NCI-H1694 treated with DMSO at 0.1 percent for 48 hours (cell line): ENCODE measurements around the gene CLIC5.

Experiments used
- DNase-seq: peaks from one replicate; lab custom pipeline; 2025; lab: John Stamatoyannopoulos, UW

The CLIC5 gene

DNA sequence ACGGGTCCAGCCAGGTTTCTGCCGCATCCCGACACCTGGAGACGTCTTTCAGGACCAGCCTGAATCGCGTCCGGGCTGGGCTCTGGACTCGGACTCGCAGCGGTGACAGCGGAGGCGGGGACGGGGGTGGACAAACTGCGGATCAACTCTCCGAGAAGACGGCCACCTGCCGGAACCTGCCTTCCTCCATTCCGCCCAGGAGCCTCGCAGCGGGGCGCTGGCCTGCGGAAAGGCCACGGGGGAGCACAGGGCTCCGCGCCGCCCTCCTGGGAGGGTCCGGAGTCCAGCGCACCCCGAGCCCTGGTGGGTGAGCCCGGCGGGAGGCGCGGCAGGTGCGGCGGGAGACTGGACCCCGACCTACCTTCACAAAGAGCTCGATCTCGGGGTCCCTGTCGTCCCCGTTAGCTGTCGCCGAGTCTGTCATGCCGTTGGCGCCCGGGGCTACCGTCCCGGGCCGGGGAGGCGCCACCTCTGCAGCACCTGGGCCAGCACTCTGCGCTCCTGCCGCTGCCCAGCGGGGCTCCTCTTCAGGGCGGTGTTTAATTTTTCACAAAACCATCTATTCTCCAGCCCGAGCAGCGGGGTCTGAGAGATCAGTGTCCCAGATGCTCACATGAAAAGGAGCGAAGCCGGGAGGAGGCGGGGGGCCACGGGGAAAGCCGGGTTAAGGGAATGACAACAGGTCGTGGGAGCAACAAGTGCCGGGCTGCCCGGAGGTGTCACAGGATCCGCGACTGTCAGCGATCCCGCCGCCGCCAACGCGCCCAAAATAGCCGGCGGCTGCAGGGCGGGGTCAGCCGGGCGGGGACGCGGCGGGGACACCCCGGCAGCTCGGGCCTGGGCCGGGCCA, at the start of gene CLIC5:
CLIC5 (minus strand) TSS at position 742 of the 850 bp plus-strand sequence; CDS start at position 424, 318 bp downstream.
- no peak for DNase-seq

DNA sequence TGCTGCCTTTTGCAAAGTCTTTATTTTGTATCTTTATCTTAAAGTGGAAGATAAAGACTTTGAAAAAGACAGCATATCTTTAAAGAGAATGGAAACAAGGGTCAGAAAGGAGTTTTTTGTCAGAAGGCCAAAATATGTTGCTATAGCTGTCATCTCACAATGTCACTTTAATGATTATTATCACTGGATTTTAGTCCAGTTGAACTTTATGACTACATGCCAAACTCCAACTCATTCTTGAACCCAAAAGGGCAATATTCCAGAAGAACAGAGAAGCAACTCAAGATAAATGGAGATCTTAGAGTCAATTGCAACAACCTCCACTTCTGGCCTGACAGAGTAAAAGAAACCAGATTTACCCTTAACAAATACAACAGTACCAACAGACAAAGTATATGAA, 47.3 kb upstream of the CLIC5 start:
- no peak for DNase-seq

DNA sequence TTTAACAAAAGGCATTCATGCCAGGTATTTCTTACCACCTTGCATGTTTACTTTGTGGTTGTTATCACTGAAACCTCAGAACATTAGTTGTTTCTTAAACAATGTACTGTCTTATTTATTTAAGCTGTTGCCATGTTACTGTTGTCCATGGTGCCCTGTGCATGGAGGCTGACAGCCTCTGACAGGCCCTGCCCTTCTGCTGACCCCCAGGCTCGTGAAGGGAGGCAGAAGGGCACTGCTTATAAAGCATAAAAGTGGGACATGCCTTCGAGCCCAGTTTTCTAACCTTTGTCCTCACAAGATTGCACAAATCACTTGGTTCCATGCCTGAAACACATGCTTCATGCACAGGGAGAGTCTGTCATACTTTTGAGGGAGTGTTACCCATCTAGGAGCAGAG, 46.7 kb upstream of the CLIC5 start:
- DNase-seq = no peak

DNA sequence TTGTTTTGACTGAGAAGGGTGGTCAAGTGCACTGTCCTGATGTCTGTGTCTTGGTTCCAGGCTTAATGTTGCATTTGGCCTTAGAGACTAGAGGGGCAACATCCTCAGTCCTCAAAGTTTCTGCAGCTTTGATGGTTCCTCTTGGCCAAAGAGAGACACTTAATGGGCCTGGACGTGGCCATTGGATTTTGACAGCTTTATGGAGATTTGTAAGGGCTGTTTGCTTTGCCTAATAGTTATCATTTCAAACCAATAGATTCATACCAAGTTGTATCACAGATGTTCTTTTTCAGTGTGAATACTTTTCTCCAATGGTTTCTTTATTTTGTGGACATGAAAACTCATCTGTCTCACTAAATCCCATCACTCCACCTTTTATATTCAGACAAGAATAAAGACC, 45.8 kb upstream of the CLIC5 start:
- no peak for DNase-seq

DNA sequence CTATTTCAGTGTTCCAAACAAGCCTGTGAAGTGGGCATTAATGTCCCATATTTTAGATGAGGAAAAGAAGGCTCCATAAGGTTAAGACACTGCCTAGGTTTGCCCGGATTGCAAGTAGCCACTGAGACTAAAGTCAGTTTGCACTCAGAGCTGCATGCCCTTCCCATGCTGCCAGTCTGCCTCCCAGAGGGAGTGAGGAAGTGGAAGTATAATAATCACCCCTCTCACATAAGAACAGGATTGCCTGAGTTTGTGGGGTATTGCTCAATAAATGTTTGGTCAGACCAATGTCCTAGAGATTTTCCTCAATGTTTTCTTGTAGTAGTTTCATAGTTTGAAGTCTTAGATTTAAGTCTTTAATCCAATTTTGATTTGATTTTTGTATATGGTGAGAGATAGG, 43.9 kb upstream of the CLIC5 start:
- no peak for DNase-seq

DNA sequence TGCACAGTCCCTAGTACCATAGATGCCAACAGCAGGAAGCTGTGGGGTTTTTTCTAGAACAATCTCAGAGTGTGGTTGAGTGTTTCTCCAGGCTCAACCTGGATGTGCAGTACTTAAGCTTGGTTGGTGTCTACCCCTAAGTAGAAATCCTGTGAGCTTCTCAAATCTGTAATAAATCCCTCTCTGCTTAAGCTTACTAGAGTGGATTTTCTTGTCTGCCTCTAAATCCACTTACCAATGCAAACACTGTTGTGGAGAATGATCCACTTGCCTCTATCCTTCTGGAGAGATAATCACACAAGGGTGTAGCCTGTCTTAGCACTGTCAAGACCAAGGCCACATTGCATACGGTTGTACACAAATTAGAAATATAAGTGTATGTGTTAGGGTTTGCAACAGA, 43.3 kb upstream of the CLIC5 start:
- DNase-seq = no peak

DNA sequence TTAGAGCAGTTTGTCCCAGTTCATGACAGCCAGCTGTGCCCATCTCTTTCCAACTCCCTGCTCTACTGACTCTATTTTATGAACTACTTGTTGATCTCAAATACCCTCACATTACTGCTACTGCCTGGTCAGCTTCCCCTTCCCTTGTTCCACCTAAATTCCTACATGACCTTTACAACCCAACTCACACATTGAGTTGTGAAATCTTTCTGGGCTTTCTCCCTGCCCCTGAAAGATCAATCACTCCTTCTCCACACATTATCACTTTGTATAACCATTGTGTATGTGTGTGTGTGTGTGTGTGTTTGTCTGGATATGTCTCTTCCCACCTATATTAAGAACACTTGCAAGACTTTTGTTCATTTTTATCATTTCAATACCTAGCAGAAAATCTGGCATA, 42.1 kb upstream of the CLIC5 start:
- no peak for DNase-seq

DNA sequence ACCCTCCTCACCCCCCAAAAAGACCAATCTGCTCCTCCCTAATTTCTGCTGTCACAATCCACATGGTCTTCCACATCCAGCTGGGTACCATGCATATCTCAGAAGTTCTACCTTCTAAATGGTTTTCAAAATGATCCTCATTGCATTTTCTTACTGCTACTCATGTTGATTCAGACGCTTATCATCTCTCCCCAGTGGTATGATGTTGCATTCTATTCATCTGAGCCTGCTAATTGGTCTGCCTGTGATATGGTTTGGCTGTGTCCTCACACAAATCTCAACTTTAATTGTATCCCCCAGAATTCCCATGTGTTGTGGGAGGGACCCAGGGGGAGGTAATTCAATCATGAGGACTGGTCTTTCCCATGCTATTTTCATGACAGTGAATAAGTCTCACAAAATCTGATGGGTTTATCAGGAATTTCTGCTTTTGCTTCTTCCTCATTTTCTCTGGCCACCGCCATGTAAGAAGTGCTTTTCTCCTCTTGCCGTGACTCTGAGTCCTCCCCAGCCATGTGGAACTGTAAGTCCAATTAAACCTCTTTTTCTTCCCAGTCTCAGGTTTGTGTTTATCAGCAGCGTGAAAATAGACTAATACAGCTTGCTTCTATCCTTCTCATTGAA, 41.4 kb upstream of the CLIC5 start:
- no peak for DNase-seq

DNA sequence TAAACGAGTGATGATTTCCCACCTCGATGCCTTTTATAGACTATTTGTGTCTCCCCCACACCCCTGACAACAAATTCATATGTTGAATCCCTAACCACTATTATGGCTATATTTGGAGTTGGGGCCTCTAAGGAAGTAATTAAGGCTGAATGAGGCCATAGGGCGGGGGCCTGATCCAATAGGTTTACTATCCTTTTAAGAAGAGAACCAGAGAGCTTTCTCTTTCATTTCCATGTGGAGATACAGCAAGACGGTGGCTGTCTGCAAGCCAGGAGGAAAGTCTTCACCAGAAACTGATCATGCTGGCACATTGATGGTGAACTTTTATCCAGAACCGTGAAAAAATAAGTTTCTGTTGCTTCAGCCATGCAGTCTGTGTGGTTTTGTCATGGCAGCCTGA, 38.9 kb upstream of the CLIC5 start:
- DNase-seq = no peak

DNA sequence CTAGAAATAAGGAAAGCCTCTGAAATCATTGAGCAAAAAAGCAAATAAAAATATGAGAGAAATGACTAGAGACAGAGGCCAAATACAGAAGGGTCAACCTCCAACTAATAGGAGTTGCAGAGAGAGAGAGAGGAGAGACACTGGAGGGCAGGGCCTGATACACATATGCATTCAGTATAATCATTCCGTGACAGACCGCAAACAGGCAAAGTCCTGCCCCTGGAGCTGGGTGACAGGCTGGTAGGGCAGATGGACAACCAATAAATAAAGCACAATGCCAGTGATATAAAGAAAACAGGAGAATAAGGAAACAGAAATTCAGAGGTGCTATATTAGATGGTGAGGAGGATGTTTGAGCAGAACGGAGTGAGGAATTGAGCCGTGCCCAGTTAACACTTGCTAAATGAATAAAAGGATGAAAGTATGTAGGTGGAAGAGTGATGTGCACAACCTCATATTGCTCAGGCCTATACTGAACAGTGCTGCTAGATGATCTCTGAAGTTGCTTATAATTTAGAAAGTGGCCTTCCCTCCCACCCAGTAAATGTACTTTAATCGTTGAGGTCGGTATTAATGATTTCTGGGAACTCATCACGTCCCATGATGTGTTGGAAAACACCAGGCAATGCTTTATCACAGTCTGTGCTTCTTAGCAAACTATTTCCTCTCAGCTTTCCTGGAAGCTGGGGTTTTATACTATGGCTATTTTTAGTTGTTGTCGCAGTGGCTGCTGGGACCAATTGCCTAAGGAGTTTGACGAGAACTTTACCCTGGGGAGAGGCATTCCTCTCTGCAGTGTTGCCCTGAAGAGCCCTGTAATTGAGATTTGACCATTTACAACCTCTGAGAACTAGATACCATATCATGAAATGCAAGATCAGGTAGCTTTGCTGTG, 37.6 kb upstream of the CLIC5 start:
- DNase-seq = no peak

DNA sequence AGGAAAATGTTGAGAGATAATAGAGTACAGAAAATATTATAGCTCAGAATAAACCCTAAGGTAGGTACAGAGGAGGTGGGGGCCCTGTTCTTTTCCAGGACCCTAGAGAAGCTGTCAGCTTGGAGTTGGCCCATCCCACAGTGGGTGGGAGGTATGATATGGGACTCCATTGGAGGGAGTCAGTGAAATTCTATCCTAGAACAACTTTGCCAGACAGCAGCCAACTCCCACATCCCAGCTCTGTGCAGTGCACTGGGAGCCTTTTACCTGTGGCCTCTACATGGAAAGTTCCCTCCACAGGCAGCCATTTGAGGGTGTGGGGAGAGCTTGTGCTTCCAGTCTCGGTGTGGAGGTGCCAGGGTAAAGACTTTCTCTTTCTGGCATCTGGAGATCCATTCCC, 36.8 kb upstream of the CLIC5 start:
- no peak for DNase-seq

DNA sequence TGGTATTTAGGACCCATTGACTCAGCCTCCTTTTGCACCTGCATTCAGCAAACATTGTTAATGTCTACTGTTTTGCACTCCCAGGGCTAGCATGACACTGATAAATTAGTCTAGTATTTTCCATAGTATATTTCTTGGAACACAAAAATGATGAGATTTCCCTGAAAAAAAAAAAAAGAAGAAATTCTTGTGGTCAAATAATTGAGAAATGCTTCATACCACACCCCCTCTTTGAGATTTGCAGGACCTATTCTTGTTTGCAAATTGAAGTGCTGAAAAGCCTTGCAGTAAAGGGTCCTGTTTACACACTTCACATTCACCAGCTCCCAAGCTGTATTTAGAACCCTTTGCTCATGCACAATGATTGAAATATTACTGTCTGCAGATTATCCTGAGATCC, 36.3 kb upstream of the CLIC5 start:
- DNase-seq = no peak

DNA sequence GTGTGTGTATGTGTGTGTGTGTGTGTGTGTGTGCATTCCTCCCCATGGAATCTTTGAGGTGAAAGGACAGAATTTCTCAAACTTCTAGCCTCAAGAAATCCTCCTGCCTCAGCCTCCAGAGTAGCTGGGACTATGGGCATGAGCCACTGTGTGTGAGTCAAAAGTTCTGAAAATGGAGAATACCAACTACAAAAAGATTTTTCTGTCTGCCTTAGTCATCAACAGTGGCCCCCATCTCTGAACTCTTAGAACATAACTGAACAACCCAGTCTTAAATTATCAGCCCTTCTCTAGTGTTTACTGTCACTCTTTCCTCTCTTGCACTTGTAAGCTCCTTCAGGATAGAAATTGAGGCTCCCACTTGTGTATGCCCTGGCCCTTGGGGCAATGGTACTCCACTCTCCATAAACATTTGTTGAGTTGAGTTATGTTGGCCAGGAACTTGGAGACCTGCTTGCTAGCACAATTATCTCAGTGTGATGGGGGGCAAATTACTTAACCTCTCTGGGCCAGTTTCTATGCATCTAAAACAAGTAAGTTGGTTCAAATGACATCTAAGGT, 35.3 kb upstream of the CLIC5 start:
- no peak for DNase-seq

DNA sequence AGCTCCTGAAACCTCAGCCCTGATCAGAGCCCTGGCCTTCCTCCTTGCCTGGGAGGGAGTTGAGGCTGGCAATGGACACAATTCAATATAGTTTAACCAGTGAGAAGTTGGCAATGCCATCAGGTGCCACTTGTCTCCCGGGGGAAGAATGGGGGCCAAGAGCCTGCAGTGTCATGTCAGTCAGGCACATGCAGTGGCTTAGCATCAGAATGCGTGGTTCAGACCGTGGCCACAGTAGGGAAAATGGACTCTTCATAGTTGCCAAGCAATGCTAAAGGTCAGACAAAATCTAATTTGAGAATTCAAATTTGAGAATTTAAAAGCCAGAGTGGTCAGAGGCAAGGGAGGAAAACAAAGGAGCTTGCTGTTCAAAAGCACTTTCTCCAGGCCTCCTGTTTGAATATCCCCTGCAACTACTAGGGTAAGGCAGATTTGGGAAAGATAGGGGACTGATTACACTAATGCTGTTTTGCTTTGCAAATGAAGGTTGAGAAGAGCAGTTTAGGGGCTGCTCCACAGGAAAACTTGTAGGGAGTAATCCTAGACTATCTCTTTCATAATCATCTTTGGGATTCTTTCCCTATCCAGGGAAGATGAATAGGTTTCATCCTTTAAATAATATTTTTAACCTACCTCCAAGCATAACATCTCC, 33.1 kb upstream of the CLIC5 start:
- no peak for DNase-seq

DNA sequence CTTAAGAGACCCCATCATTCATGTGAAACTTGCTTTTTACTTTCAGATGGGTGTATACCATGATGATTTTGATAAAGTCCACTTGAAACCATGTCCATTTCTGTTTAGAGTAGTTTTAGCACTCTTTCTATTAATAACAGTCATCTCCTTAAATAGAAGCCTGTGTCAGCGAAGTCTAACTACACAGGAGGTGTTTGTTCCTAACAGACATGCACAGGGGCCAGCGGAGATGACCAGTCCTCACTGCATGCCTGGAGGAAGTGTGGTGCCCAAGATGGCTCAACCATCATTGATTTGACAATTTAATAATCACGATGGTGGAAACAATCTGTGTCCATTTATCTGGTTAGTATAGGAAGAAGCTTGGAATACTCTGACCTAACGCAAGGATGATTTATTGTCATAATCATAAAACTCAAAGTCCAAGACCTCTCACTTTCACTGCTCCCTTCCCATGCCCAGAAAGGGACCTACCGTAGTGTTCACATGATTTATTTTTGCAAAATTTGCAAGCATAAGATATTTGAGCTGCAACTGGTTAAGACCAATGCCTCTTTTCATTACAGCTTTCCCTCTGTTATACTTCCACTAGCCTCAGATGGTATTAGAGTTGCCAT, 31.0 kb upstream of the CLIC5 start:
- no peak for DNase-seq

DNA sequence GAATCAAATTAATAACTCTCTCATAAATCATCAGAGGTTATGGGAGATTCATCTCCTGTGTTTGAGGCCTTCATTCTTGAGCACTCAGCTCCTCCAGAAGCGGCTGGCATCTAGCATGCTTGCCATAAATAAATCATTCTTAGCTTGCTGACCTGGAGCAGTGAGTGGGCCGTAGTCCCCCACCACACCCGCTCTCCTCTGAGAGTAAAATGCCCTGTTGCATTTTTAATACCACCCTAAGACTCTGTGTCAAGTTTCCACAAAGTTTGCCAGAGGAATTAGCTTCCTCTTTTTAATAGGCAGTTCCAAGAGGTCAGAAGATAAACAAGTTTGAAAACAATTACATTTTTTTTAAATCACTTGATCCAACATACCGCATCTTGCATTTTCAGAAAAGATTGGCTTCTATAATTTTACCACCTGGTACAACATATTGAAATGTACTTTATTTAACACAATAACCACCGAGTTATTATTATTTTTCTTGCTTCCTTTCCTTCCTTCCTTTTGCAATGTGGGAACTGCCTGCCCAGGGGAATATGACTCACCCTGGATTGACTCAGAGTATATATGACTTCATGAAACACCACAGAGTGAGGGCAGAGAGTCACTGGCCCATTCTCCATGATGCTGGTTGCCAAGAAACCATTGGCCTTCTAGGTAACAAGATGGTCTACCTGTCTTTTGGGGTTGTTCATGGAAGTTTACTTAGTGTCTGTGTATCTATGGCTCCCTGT, 29.4 kb upstream of the CLIC5 start:
- DNase-seq = no peak

DNA sequence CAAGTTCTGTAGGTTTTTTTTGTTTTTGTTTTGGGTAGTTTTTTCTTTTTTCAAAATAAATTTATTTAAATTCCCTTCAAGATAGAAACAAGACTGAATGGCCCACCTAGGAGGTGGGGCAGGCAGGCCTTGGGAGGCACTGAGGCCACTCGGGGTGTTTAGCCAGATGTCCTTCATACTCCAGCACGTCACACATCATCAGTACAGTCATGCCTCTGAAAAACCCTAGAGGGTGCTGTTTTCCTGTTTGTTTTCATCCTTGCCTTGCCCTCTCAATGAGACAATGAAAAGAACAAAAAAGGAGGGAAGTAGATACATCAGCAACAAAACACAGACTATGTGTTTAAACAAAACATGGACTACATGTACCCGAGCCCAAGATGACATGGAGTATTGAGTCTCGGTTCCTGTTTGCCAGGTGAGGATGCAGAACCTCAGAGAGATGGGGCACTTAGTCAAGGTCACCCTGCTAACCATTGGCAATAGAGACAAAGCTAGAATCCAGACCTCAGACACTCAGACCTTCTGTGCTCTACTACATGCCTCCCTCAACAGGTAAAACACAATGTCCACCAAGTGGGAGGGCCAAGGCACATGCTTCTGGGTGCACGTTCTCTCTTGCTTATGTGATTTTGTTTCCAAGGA, 26.8 kb upstream of the CLIC5 start:
- peak; percentile 9 for DNase-seq

DNA sequence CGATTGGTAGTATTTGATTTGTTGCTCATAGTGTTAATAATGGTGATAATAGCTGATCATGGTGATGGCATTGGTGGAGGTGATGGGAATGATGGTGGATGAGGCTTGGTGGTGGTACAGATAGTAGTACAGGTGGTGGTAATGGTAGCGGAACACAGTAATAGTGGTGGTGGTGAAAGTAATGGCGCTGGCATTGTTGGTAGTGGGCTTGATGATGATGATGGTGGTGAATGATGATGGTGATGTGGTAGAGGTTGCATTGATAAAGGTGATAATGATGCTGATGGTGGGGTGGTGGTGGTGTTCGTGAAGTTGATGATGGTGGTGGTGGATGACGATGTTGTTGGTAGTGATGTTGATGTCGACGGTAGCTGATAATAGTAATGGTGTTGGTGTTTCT, 24.6 kb upstream of the CLIC5 start:
- no peak for DNase-seq

DNA sequence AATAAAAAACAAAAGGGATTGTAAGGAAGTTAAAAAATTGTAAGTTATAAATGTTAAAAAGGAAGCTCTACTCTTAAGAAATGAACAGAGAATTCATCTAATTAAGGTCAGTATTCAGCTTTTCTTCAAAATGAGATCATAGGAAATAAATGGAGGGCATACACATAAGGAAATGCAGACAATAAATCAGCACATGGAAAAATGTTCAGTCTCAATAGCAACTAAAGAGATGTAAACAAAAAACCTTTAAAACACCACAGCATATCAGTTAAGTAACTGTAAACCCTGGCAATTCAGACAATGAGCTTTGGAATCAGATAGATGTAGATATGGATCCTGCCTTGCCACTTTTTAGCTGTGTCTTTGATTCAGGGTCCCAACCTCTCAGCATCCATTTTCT, 24.0 kb upstream of the CLIC5 start:
- DNase-seq = no peak

DNA sequence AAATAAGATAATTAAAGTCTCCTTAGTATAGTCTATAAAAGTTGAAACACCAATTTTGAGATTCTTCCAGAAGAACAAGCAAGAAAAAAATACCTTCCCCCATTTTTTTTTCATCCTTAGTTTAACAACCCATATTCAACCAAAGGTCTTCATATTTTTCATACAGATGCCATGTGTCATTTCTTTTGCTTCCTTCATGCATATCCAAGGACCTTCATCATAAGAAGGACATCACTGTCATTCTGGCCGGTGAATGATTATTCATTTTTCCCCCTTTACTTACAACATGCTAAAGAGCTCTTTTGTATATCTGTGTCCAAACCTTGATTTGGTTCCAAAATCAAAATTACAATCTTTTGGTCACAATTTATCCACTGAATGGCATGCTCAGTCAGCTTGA, 21.3 kb upstream of the CLIC5 start:
- DNase-seq = no peak
